CD4-positive, alpha-beta T cell treated with Interleukin-4 for 4 hours (primary cell): ENCODE data around the gene LDLRAD3.
"Not testable (repeated sequence)": the region's sequence is repeated elsewhere in the genome, so short reads cannot be mapped to it uniquely, and the experiment has no call there.

Experiments
- DNase-seq: peaks from one replicate; pipeline ENCODE4 v3.0.0-alpha.2; 2020

Gene LDLRAD3

DNA sequence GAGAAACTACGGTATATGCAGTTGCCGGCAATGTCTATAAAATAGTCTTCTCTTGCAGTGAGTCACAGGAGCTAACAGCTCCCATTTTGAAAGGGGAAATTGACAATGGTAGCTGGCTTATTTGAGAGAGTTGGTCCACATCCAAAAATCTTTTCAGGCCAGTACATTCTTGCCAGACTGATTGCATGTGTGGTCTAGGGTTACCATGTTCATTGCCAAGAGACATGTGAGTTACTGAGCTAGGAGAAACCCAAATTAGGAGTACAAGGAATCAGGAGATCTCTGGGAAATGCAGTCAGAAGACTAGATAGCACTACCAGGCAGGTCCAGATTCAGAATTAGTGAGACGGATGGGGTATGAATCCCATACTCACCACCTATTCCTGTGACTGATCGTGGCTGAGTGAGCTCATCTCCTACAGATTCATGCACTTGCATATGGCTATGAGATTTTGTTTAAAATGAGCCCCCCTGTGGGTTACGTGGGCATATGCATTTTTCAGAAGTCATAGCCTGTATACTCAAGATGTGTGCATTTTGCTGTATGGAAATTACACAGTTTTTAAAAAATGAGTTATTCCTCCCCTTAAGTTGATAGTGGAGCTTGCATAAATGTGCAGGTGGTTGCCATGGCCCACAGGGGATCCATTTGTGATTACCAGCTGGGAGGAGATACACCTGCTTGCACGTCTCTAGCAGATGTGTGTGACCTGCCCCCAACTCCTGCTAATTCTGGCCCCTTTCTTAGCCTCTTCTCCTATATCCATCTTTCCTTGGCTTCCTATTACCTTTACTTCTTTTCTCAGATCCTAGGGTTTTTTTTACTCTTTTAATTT, 242.7 kb downstream of the LDLRAD3 start:
- no peak for DNase-seq

DNA sequence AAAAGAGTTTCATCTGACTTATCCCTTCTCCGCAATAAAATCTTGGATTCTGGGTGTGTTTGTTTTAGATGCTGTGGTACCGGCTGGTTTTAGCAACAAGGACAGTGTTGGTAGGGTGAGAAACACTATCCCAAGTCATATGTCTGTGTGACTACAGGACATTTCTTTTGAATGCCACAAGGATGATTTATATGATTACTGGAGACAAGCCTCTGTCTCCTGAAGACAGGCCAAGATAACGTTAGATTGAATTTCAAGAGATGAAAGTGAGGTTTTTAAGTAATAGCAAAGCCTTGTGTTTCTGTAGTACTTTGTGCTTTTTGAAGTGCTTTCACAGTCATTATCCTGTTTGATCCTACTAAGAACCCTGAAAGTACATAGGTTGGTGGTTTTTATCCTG, 243.8 kb downstream of the LDLRAD3 start:
- DNase-seq = no peak

DNA sequence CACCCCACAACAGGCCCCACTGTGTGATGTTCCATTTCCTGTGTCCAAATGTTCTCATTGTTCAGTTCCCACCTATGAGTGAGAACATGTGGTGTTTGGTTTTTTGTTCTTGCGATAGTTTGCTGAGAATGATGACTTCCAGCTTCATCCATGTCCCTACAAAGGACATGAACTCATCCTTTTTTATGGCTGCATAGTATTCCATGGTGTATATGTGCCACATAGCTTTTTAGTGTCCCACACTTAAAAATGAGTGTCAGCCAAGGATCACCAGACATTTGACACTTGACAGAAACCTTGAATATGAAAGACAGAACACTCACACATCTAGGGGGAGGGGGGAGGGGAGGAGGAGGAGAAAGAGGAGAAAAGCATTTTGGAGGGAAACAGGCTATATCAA, 245.9 kb downstream of the LDLRAD3 start:
- DNase-seq = not testable (repeated sequence)

DNA sequence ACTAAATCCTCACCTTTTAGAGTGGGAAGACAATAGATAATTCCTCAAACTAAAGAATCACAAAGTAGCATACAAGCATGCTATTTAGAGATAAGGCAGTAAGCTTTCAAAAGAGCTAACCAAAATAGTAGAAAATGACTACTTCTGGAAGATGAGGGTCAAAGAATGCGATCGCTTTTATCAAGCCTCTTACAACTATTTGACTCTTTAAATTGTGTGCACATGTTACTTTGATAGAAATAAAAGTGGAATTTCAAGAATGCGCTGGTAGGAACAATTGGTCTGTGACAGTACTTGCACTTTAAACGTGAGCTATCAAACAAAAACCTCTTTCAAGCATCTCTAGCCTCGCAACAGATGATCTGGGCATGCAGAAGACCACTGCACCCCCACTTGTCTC, 248.1 kb downstream of the LDLRAD3 start:
- DNase-seq = no peak

DNA sequence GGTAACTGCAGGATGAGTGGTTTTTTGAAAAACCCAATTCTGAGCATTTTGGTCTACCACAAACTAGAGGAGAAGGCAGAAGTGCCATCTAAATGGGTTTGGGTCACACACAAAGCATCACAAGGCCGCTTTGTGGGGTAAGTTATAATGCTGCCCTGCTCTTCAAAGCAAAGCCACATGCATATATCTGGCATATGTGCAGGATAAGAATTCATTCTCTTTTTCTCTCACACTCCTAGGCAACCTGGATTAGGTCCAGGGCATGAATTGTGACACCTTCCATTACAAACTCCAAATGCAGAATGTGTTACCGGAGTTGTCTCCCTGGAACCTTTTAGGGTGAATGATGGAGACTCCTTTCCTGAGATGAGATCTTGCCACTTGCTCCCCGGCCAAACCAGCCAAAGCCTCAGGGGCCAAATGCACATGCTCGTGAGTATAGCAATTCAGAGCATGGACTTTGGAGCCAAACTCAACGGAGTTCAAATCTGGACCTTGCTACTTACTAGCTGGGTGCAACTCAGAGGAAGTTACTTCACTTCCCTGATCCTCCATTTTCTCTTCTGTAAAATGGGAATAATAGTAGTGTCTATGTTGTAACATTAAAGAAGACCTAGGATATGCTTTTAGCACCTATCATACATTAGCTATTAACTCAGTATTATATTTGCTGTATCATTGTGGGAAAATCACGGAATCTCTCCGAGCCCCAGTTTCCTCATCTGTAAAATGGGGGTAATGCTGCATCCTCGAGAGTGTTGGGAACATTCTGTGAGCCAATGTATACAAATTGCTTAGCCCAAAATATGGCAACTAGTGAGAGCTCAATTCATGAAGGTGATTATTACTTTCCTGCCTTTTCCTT, 248.8 kb downstream of the LDLRAD3 start:
- no peak for DNase-seq

DNA sequence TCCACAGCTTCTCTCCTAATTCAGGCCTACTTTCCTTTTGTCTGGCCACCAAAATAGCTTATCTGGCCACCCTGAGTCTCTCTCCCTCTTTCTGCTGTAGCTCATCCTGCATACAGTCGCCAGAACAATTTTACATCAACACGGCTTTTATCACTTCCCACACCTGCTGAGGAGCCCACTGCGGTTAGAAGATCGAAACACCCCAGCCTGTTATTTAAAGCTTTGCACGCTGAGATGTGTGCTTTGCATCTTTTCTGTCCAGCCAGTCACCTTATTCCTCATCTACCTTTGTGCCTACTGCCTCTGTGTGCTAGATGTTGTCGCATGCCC, 249.4 kb downstream of the LDLRAD3 start:
- no peak for DNase-seq

DNA sequence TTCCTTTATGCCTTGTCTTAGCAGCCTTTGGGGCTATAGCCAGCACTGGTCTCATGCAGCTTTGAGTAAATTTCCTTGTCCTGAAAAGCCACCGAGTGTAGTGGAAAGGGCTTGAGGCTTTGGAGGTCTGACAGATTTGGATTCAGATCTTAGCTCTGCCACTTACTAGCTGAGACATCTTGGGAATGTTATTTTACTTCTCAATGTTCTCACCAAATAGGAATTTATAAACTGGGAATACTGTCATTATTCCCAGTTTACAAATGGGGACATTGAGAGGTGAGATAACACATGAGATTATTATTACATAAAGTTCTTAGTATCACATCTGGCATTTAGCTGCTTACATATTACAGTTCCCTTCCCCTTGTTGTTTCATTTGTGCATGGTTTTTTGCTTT, 249.9 kb downstream of the LDLRAD3 start:
- DNase-seq = no peak

DNA sequence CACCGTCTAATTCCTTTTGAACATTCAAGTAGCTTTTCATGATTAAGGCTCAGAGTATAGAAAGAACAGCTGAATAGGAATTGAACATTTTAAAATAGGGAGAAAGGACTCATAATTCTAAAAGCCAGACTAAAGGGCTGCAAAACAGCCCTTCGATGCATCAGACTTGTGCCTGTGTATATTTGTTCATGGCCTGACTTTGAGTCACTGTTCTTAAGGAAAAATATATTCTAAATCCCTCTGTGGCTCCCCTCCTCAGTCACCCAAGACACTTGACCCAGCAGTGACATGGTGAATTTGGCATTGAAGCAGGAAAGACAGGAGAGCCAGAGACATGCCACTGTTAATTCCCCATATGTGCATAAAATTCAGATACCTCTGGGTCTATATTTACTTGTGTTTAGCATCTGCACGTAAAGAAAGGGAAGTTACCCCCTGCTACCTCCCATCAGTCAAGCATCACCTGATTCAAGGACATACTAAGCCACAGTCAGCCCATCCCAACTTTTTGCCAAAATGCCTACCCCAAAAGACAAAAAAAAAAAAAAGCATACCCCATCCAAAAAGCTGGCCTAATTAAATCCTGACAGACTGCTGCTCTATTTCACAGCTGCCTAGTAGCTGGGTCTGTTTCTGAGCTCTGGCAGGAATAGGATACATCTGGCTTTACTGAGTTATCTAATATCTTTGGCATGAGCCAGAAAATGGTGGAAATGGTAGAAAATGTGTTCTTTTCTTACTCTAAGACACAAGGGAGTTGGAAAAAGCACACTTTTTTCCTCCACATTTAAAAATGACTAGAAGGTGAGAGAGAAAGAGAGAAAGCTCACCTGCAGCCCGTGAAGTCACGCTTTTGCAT, 251.9 kb downstream of the LDLRAD3 start:
- DNase-seq = no peak

DNA sequence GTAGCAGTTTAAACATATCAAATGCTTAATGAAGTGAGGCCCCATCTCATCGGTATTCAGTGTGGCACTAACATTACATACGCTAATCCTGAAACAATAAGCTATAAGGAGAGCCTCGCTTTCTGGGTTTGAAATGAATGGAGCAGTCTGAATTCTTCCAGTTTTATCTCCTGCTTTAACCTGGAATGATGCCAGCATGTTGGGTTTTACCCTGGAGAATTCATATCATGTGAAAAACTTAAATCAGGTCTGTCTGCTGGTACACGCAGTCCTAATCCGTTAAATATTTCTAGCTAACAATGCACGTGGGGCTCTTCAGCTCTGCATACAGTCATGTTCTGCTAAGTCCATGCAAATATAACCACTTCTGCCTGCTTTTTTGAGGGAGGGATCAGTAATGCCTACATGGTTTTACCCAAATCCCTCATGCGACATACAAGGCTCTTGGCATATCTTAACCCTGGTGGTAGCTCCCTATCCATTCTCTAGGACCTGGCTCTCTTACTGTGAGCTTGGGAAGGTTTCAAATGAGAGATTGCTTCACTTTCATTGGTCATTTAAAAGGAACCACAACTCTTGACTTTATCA, 252.6 kb downstream of the LDLRAD3 start:
- no peak for DNase-seq

DNA sequence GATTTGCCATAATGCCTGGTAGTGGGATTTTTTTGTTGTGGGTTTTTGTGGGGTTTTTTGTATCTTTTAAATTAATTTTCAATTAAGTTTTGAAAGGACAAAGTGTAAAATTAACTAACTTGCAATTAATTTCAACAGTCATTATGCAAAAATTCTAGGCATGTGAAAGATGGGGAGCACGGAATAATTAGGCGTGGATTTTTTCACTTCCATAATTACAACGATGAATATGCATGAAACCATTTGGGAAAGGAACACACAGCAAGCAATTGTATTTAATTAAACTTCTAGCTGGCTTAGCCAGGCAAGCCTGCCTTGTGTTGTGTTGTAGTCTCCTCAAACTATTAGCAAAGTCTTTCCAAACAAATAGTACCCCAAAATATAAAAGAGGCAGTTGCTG, 257.5 kb downstream of the LDLRAD3 start:
- DNase-seq = no peak

DNA sequence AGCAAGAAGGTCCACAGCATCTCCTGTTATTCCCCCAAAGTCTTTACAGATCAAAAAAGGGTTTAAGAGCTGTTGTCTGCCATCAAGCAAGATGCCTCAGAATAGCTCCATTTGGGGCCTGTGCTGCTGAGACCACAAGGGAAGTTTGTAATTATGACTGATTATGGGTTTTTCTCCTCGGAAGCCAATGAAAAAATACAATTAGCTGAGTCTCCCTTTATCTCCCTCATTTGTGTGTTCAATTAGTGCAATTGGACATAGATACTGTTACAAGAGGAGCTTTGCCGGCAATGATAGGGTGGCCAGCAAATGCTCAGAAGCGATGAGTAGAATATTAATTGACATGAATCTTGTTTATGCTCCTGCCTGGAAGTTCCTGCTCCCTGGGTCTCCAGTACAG, 261.7 kb downstream of the LDLRAD3 start:
- no peak for DNase-seq

DNA sequence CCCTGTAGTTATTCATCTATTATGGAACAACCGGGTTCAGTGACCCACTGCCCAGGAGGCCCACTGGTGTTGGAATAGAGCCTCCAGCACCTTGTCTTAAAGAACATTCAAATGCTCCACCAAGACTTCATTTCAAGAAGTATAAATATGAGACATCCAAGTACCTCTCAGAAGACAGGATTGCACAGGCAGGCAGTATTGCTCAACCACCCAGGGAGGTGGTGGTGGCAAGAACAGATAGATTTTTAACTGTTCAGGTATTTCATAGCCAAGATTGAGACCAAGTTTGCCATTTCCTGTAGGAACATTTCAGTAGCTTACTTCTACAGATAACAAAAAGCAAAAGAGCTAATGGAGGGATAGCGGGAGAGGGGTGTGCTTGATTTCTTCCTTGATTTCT, 266.7 kb downstream of the LDLRAD3 start:
- DNase-seq = no peak

DNA sequence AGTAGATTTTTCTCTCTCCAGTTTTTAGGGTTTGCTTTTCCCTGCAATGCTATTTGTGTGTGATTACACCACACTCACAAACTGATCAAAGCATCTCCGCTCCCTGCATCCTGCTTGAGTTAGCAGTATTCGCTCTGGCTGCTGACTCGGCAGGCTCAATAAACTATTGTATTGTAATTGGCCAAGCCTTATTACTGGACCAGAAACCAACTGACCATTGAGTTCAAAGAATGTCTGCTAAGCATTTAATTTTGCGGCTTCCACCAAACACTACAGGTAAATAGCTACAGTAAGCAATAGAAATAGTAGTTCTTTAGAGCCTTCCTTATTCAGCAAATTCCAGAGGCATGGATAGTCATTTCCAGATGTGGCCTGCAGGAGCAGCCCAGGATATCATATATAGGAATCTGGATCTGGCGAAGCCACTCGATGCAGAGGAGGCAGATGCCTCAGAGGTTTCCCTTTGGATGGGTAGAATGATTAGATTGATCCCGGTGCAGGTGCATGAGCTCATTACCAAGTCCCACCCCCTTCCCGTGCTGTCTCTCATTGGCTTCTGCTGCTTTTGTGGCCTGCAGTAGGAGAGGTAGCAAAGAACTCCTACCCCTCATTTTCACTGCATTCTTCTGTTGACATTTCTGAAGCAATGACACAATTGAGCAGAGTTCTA, 268.0 kb downstream of the LDLRAD3 start:
- DNase-seq = no peak

DNA sequence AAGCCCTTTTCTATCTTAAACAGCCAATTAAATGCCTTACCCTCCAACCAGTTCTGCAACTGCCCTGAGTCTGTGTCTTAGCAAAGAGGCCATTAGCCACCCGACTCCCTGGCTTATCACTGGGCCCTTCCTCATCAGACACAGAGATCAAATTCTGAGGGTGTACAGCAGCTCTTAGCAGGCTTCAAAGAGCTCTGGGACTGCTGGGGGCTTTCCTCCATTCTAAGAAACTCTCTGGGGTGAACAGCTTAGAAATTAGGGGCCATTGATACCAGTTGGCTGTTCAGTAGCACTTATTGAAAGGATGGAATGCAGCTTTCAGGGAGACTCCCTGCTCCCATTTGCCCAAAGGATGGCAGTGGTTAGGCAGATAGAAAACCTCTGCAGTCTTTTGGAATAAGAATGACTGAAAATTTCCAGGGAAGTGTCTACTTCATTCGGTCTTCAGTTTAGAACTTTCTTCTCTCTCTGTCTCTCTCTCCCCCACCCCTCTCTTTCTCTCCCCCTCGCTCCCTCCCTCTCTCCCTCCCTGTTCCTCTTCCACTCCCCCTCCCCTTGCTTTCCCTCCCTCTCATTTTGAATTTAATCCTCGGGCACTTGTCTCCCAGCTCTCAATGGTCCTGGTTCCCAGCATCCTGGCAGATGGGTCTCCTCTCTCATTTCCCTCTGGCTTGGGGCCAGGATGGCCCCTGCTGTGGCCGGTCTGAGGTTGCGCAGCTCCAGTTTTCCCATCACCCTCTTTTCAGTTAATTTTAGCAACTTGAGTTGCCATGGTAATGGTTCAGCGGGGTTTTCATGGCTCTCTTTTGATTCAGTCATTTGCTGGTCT, 268.9 kb downstream of the LDLRAD3 start:
- DNase-seq = no peak

DNA sequence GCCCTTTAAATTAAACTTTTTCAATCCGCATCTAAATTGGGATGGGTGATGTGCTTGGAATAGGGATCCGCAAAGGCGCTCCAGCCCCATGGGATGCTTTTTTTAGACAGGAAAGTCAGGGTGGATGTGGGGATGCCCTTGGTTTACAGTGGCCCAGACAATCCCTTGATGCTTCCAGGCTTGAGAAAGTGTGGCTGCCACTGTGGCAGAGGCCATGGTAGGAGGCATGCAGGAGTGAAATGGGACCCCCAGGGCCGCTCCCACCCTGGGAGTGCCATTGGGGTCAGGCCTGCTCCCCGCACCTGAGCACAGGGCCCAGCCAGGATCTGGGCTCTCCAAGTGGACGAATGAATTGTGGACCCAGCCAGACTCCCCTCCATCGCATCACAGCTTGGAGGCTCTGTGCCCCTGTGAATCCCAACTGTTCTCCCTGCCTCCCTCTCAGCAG, 269.6 kb downstream of the LDLRAD3 start:
- no peak for DNase-seq

DNA sequence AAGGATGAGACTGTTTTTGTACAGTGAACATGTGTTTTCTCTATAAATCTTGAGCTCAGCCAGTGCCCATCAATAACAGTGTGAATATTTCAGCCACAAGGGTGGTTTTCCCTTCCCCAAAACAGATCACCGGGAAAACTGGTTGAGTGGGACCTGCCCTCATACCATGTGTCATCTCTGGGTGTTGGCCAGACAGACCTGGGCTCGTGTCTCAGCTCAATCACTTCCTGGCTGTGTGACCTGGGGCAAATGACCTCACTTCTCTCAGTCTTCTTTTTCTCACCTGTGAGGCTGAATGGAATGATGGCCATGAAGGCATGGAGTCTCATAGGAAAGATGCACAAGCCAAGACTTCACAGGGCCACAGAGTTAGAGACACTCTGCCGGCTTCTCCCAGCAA, 270.6 kb downstream of the LDLRAD3 start:
- no peak for DNase-seq

DNA sequence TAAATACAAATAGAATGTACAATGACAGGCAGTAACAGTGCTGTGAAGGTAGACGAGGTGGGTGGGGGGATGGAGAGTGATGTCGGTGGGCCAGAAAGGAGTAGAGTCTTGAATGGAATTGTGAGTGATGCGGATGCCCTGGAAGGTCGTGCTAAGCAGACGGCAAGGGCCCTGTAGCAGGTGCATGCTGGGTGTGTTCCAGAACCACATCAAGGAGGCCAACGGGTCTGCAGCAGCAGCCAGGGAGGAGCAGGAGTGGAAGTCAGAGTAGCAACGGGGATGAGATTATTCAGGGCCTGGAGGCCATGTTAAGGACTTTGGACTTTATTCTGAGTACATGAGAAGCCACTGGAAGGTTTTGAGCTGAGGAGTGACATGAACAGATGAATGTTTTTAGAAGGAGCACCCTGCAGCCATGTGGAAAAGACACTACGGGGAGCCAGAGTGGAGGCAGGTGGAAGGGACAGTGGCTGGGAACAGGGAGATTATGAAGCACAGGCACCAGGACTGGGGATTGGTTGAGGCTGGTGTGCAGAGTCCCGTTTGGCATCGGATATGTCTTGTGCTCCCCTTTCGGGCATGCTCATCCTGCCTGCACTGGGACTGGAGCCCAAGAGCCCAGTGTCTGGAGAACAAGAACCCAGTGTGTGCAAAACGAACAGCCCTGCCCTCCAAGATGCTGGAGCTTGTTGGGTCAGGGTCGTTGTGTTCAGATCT, 271.3 kb downstream of the LDLRAD3 start:
- no peak for DNase-seq

DNA sequence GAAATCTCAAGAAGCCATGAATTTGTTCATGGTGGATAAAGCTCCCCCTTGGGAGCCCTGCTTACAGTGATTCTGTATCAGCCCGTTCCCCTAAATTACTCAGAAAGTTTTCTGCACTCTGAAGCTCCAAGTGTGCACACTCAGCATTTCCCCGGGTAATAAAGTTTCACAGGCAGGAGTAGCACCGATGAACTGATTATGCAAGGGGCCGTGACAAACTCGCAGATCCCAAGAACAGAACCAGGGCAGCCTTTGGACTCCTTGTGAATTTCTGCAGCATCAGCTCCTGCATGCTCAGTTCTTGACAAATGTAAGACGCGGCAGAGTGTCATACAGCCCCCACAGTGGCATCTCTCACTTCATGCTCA, 271.8 kb downstream of the LDLRAD3 start:
- DNase-seq = no peak

DNA sequence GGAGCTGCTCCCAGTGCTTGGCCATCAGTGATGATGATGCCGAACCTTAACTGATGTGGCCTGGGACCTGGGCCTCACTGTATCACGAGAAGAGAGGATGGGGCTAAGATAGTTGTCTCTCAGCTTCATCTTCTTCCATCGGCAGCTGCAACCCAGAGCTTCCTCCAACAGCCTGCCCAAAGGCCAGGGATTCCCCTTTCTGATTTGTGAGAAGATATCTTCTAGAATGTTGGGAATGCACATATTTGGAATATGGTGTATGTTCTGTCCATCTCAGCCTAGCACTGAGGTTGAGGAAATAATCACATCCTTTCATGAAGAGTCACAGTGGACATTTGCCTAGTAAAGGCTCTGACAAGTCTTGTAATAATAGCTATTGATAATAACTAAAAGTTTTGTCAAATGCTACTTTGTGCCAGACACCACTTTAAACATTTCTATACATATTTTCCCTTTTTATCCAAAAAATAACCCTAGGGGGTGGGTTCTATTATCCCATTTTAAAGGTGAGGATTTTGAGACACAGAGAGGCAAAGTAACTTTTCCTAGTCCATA, 272.3 kb downstream of the LDLRAD3 start:
- no peak for DNase-seq

DNA sequence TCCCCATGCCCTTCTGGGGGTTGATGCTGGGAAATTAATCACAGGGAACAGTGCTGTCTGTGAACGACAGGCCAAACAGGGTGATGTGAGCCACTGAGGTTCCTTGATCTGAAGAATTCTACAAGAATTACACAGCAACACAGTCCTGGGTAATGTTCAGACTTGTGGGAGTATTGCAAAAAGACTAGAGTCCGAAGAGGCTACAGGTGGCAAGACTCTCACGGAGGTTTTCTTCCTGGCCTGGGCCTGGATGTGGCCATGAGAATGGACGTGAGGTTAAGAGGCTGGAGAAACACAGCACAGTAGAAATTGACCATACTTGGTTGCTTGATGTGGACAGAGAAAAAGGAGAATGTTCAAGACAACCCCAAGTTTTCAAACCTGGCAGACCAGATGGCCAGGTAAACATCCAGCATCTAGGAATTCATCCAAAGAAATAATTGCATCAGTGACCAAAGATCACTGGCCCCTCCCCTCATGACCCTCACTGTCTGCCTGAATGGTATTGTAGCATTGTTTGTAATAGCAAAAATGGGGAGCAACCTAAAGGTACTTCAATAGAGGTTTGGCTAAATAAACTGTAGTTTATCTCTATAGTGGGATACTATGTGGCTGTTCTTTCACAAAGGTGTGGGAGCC, 274.5 kb downstream of the LDLRAD3 start:
- no peak for DNase-seq
